ENCODE results near the gene BOLA3. TPM values are rescaled to one million over a fixed set of nuclear protein-coding genes. Genes with fewer than 3 reads are reported as not detected.

BOLA3 gene
- total and polyA plus RNA-seq, 2 donors (not counting 1 experiment from before 2014, with no cell fraction given): 6.5 to 8.5 TPM

- no peak overlapping the region for H3K27ac ChIP-seq (ENCODE audit: low read length in 2 of 2)
- no peak overlapping the region for H3K4me3 ChIP-seq (ENCODE audit: control extremely low read depth in 1 of 5, extremely low read depth in 1 of 5, insufficient read depth in 1 of 5, low read depth in 2 of 5, low read length in 4 of 5)
- ChIA-PET POLR2A (no interaction called here), CTCF (interaction anchor here (1.3 kb wide), 1 partner anchor 15 kb away, joined by 3 read pairs; the partner anchor contains the start of gene BOLA3)
- H3K79me2 ChIP-seq (ENCODE audit: control insufficient read depth, insufficient read depth, low read length): peaks cover 95% of the 10 kb centered on the region
- H3K4me1 Mint-ChIP-seq: peaks cover 10% of the 10 kb centered on the region
- H3K36me3 ChIP-seq (replicated peaks in 1 of 2; ENCODE audit: control extremely low read depth in 1 of 2, control insufficient read depth in 1 of 2, extremely low read depth in 1 of 2, insufficient read depth in 2 of 2, low read length in 1 of 2): peaks cover 9 to 88% of the 10 kb centered on the region in 2 experiments
- no CpG with 5 or more reads among the region's 6 CpGs for WGBS (ENCODE audit: insufficient coverage)
- H3K27ac Mint-ChIP-seq: no peak overlapping the region
- no peak for DNase-seq
- no peak overlapping the region for H2AFZ ChIP-seq (ENCODE audit: insufficient read depth, low read depth, low read length, poor library complexity, severe bottlenecking)
- intact Hi-C loops (cut with micrococcal nuclease): no loop called here
- peaks cover 2% of the 10 kb centered on the region for H3K9me3 Mint-ChIP-seq (ENCODE audit: insufficient read depth)
- no peak overlapping the region for H3K4me2 ChIP-seq (replicated peaks; ENCODE audit: low read depth, low read length, poor library complexity, severe bottlenecking)
- H3K4me3 Mint-ChIP-seq: no peak overlapping the region
- H3K9me3 ChIP-seq (ENCODE audit: control extremely low read depth in 1 of 3, control insufficient read depth in 2 of 3, insufficient read depth in 1 of 3, low read length in 2 of 3): peaks cover 0 to 3% (median 3%) of the 10 kb centered on the region in 3 donors
- TF ChIP-seq, protein P1, sequence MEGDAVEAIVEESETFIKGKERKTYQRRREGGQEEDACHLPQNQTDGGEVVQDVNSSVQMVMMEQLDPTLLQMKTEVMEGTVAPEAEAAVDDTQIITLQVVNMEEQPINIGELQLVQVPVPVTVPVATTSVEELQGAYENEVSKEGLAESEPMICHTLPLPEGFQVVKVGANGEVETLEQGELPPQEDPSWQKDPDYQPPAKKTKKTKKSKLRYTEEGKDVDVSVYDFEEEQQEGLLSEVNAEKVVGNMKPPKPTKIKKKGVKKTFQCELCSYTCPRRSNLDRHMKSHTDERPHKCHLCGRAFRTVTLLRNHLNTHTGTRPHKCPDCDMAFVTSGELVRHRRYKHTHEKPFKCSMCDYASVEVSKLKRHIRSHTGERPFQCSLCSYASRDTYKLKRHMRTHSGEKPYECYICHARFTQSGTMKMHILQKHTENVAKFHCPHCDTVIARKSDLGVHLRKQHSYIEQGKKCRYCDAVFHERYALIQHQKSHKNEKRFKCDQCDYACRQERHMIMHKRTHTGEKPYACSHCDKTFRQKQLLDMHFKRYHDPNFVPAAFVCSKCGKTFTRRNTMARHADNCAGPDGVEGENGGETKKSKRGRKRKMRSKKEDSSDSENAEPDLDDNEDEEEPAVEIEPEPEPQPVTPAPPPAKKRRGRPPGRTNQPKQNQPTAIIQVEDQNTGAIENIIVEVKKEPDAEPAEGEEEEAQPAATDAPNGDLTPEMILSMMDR (IDR thresholded peaks at IDR 0.05): no peak
- no peak for TF ChIP-seq EZH2 (IDR thresholded peaks at IDR 0.05; ENCODE audit: borderline replicate concordance, insufficient read depth, low read depth, low read length, poor library complexity, severe bottlenecking)
- H3K27me3 Mint-ChIP-seq: no peaks in the 10 kb centered on the region
- no peaks in the 10 kb centered on the region for H3K4me1 ChIP-seq (ENCODE audit: control insufficient read depth in 2 of 2, insufficient read depth in 2 of 2, low read length in 2 of 2)
- ATAC-seq (ENCODE audit: low read depth): no peak
- H3K27me3 ChIP-seq (replicated peaks in 1 of 4; ENCODE audit: control extremely low read depth in 1 of 4, control insufficient read depth in 3 of 4, insufficient read depth in 4 of 4, low read length in 3 of 4): no peaks in the 10 kb centered on the region
- no peak overlapping the region for H3K9ac ChIP-seq (ENCODE audit: low read length)
- peaks cover 75% of the 10 kb centered on the region for H4K20me1 ChIP-seq (ENCODE audit: control insufficient read depth, insufficient read depth, low read length, poor library complexity, severe bottlenecking)
Observed at GRCh38 chr2:74162951-74163350, 15.2 kb upstream of the BOLA3 start.

DNA sequence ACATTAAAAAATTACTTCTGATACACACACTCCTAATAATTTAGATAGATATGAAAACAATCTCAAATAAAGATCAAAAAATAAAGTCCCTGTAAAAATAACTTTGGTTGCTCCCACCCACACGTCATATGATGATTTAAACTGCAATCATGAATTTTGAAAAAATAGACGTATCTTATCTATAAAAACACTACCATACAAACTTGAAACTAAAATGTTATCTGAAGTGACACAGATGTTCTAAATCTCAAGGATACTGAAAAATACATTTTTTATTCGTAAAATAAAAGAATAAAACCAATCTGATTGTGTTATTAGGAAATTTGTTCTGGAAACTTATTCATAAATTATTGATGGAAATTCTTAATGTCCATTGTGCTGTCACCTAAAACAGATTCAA lies 8.1 kb upstream of the BOLA3 start:
- H3K27me3 Mint-ChIP-seq: no peaks in the 10 kb centered on the region
- no CpG with 5 or more reads among the region's 3 CpGs for WGBS (ENCODE audit: insufficient coverage)
- H3K4me3 Mint-ChIP-seq: no peak overlapping the region
- Histone ChIP-seq H3K36me3 (replicated peaks in 1 of 2; ENCODE audit: control extremely low read depth in 1 of 2, control insufficient read depth in 1 of 2, extremely low read depth in 1 of 2, insufficient read depth in 2 of 2, low read length in 1 of 2) (peaks cover 0 to 91% of the 10 kb centered on the region in 2 experiments), H3K79me2 (ENCODE audit: control insufficient read depth, insufficient read depth, low read length) (peaks cover 45% of the 10 kb centered on the region), H2AFZ (ENCODE audit: insufficient read depth, low read depth, low read length, poor library complexity, severe bottlenecking) (no peak overlapping the region), H3K4me1 (ENCODE audit: control insufficient read depth in 2 of 2, insufficient read depth in 2 of 2, low read length in 2 of 2) (no peaks in the 10 kb centered on the region), H4K20me1 (ENCODE audit: control insufficient read depth, insufficient read depth, low read length, poor library complexity, severe bottlenecking) (peaks cover 42% of the 10 kb centered on the region), H3K27ac (ENCODE audit: low read length in 2 of 2) (no peak overlapping the region), H3K27me3 (replicated peaks in 1 of 4; ENCODE audit: control extremely low read depth in 1 of 4, control insufficient read depth in 3 of 4, insufficient read depth in 4 of 4, low read length in 3 of 4) (no peaks in the 10 kb centered on the region), H3K9me3 (ENCODE audit: control extremely low read depth in 1 of 3, control insufficient read depth in 2 of 3, insufficient read depth in 1 of 3, low read length in 2 of 3) (no peaks in the 10 kb centered on the region), H3K9ac (ENCODE audit: low read length) (no peak overlapping the region), H3K4me3 (ENCODE audit: control extremely low read depth in 1 of 5, extremely low read depth in 1 of 5, insufficient read depth in 1 of 5, low read depth in 2 of 5, low read length in 4 of 5) (no peak overlapping the region), H3K4me2 (replicated peaks; ENCODE audit: low read depth, low read length, poor library complexity, severe bottlenecking) (no peak overlapping the region)
- DNase-seq (no peak), ATAC-seq (ENCODE audit: low read depth) (no peak)
- no peak overlapping the region for H3K27ac Mint-ChIP-seq
- ChIA-PET POLR2A (no interaction called here), CTCF (interaction anchor here (2.5 kb wide), 1 partner anchor 23 kb away, joined by 9 read pairs; the partner anchor contains the start of gene MOB1A)
- no peak for TF ChIP-seq EZH2 (IDR thresholded peaks at IDR 0.05; ENCODE audit: borderline replicate concordance, insufficient read depth, low read depth, low read length, poor library complexity, severe bottlenecking)
- TF ChIP-seq, protein P1 (IDR thresholded peaks at IDR 0.05): no peak
- peaks cover 19% of the 10 kb centered on the region for H3K4me1 Mint-ChIP-seq
- intact Hi-C loops (cut with micrococcal nuclease): no loop called here
- H3K9me3 Mint-ChIP-seq (ENCODE audit: insufficient read depth): no peaks in the 10 kb centered on the region
